HG03097 (cell line): ENCODE results near the gene PTBP3.
"Not testable (repeated sequence)": the region's sequence is repeated elsewhere in the genome, so short reads cannot be mapped to it uniquely, and the experiment has no call there.

Experiments used
- ATAC-seq: cut with Tn5 transposase; IDR thresholded peaks from one replicate; pipeline ENCODE4 v1.9.1; 2021; ENCODE audit not compliant: unreplicated experiment, low FRiP score

PTBP3 gene

GRCh38 chr9:112224401-112225289 is 108.8 kb downstream of the PTBP3 start:
- peak; percentile 60 for ATAC-seq

DNA sequence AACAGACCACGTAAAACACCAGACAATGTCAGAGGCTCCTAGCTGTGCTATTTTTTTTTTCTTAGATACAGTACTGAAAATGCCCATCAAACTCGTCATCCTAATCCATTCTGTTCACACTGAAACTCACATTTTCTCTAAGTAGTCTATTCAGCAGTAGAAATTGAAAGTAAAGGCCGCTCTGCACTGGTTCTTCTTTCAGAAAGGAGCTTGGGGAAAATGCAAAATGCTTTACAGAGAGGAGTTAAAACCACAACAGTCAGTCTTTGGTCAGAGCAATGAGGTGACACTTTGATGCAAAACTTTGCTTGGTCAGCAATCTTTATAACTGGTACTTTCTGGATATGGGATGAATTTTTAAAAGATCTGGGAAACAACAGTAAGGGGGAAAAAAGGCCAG is 114.5 kb downstream of the PTBP3 start:
- ATAC-seq: peak; percentile 88

- no peak for ATAC-seq
Observed at GRCh38 chr9:112212926-112213325, 120.5 kb downstream of the PTBP3 start.

DNA sequence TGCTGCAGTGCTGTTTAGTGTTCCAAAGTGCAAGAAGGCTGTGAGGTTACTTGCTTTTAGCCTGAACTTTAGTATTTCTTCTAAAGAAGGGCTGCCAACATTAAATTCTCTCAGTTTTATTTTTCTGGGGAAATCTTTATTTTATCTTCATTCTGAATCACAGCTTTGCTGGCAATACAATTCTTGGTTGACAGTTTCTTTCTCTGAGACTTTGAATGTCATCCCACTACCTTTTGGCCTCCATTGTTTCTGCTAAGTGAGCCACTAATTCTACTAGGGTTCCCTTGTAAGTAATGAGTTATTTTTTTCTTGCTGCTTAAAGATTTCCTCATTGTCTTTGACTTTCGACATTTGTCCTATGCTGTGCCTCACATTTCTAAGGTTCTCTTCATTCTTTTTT is 126.0 kb downstream of the PTBP3 start:
- ATAC-seq: no peak

GRCh38 chr9:112203536-112203935 is 129.9 kb downstream of the PTBP3 start:
- ATAC-seq: no peak

GRCh38 chr9:112200711-112201110 is 132.7 kb downstream of the PTBP3 start:
- ATAC-seq: no peak

DNA sequence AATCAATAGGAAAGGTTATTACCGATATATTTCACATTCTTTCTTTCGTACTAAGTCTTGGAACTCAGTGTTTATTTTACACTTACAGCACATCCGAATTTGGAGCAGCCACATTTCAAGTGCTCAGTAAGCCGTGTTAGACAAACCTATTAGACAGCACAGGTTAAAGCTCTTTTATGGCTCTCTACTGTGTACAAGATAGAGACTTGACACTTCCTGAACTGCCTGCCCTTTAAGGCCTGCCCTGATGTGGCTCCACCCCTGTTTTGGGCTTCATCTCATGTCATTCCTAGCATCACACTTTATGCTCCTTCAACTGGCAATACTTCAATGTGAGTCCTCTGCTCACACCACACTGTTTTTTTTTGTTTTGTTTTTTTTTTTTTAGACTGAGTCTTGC is 134.8 kb downstream of the PTBP3 start:
- no peak for ATAC-seq

- no peak for ATAC-seq
Observed at GRCh38 chr9:112194969-112195431, 138.4 kb downstream of the PTBP3 start.

DNA sequence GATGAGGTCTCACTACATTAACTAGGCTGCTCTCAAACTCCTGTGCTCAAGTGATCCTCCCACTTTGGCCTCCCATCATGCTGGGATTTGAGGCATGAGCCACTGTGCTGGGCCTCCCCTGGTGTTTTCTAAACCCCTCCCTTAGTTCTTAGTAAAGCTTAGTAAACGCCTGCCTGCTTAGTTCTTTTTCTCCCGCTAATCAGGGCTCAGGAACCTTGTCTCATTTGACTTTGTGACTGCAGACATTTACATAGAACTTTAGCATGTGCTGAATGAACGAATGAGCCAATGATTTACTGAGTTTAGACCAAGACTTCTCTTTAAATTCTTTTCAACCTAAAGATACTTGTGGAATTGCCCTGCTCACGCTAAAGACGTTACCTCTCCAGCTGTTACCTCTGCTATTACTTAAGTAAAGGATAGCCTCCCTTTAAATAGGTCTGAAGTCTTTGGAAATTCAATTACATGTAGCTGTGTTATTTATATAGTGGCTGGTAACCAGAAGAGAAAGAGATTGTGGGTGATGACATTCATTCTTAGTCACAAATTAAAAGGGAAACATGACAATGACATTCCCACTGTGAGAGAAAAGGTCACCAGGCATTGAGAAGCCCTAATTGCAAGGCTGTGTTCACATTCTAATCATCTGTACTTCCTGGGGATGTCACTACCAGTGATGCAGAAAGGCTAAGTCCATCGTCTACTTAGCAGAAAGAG is 139.7 kb downstream of the PTBP3 start:
- ATAC-seq: no peak

- not testable (repeated sequence) for ATAC-seq
Observed at GRCh38 chr9:112190320-112190719, 143.1 kb downstream of the PTBP3 start.

GRCh38 chr9:112188884-112189283 is 144.5 kb downstream of the PTBP3 start:
- no peak for ATAC-seq

DNA sequence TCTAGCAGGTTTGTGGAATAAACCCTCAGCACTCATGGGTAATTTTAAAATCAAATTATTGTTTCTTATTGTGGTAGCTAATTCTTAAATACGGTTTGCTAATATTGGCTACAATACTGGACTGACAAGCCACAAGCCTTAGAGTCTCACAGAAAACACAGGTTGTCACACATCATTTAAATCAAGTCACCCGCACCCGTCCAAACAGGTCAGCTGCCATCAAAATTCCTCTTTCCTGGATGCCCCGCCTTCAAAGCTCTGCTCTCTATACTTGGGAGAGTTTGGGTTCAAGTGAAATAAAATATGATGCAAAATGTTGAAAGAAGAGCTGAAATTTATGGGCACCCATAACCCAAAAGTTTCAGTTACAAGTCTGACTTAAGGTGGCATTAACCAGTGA is 146.0 kb downstream of the PTBP3 start:
- no peak for ATAC-seq

DNA sequence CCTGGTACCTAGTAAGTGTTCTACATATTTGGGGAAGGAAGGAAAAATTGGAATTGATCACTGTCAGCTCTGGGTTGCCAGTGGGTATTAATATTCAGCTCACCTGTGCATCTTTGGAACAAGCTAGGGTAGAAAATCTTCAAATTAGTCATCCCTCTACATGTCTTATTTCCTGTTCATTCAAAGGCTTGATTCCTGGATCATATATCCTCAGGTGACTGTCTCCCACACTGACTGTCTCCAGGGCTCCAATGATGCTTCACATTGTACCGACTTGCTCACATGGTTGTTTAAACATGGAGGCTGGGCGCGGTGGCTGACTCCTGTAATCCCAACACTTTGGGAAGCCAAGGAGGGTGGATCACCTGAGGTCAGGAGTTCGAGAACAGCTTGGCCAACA is 146.7 kb downstream of the PTBP3 start:
- ATAC-seq: no peak

GRCh38 chr9:112184946-112185345 is 148.5 kb downstream of the PTBP3 start:
- no peak for ATAC-seq

GRCh38 chr9:112184221-112184620 is 149.2 kb downstream of the PTBP3 start:
- ATAC-seq: no peak

GRCh38 chr9:112180387-112180881 is 153.0 kb downstream of the PTBP3 start:
- ATAC-seq: no peak

- ATAC-seq: no peak
Observed at GRCh38 chr9:112179816-112180215, 153.6 kb downstream of the PTBP3 start.

DNA sequence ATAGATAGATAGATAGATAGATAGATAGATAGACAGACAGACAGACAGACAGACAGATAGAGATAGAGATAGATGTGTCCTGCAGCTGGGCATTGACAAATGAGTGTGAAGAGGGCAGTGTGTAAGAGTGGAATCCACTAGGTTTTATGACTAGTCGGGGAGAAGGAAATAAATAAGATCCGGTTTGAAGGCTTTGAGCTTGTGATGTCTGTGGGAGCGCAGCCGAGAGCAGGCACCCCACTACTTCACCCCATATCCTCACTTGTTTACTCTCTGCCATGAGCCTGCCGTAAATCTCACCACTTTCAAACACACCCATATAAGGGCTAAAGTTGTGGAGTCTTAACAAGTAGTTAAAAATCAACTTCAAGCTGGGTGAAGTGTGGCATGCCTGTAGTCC is 156.9 kb downstream of the PTBP3 start:
- ATAC-seq: no peak

DNA sequence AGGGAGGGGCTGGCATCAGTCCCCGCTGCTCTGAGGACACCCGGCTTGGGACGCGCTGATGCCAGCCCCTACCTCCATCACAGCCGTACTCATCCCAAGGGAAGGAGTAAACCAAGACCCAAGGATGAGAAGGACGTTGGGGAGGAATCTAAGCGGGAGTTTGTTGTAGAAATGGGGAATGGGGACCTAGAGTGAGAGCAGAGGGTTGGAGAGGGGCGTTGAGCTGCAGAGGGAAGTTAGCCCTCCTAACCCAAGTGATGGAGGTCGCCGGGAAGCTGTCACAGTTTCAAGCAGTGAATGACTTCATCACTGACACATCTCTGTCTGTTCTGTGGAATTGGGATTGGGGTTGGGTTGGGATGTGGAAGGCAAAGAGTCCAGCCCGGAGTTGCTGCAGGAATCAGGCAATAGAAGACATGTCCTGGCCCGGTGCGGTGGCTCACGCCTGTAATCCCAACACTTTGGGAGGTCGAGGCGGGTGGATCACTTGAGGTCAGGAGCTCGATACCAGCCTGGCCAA is 157.6 kb downstream of the PTBP3 start:
- ATAC-seq: no peak

- peak; percentile 29 for ATAC-seq
Observed at GRCh38 chr9:112174965-112175795, 158.2 kb downstream of the PTBP3 start, which contains the start of gene SUSD1. SUSD1 (minus strand) TSS chr9:112175297; CDS start chr9:112175235, 62 bp downstream.
